GM18867 (cell line): ENCODE results near the gene CDC42EP4.
A peak's percentile ranks its signal among the peaks of the same experiment; 100 is the strongest.

ENCODE experiments used
- ATAC-seq: cut with Tn5 transposase; IDR thresholded peaks from one replicate; pipeline ENCODE4 v1.9.1; 2021; ENCODE audit warnings: mild to moderate bottlenecking, moderate library complexity; ENCODE audit not compliant: unreplicated experiment

Gene CDC42EP4, protein sequence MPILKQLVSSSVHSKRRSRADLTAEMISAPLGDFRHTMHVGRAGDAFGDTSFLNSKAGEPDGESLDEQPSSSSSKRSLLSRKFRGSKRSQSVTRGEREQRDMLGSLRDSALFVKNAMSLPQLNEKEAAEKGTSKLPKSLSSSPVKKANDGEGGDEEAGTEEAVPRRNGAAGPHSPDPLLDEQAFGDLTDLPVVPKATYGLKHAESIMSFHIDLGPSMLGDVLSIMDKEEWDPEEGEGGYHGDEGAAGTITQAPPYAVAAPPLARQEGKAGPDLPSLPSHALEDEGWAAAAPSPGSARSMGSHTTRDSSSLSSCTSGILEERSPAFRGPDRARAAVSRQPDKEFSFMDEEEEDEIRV

DNA sequence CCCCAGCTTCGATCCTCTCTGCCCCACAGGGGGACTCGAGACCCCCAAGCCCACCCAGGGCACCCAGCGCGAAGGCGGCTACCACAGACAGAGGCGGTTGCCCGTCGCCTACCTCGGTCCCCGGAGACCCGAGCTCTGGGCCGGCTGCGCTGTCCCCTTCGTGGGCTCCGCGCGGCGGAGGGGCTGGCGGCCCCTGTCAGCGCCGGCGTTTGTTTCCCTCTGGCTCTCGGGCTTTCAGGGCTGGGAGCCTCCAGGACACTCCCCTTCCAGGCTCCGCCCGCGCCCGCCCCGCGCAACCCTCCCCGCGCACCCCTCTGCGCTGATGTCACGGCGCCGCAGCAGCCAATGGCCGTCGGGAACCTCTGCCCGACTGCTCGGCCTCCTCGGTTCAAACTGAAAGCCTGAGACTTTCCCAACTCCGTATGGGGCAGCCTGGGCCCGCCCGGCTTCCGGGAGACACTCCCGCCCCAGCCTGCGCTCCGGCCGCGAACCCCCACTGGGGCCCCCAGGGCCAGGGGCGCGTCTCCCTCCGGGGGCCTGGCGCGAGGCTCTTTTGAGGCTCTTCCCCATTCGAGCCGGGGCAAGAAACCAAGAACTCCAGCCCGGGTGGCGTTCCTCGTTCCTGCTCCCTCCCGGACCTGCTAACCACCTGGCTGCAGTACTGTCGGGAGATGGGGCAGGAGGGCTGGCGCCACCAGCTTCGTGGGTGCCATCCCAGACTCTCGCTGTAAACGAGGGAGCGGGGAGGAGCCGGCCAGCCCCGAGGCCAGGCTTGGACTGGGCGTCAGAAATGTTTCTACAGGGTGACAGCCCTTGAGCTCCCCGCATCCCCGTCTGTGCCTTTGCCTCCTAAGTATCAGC lies at the start of gene CDC42EP4:
Gene CDC42EP4 (minus strand): TSS at position 221 of the 861 bp plus-strand sequence. CDS start 25,501 bp downstream, outside the sequence.
- peak; percentile 90 for ATAC-seq

DNA sequence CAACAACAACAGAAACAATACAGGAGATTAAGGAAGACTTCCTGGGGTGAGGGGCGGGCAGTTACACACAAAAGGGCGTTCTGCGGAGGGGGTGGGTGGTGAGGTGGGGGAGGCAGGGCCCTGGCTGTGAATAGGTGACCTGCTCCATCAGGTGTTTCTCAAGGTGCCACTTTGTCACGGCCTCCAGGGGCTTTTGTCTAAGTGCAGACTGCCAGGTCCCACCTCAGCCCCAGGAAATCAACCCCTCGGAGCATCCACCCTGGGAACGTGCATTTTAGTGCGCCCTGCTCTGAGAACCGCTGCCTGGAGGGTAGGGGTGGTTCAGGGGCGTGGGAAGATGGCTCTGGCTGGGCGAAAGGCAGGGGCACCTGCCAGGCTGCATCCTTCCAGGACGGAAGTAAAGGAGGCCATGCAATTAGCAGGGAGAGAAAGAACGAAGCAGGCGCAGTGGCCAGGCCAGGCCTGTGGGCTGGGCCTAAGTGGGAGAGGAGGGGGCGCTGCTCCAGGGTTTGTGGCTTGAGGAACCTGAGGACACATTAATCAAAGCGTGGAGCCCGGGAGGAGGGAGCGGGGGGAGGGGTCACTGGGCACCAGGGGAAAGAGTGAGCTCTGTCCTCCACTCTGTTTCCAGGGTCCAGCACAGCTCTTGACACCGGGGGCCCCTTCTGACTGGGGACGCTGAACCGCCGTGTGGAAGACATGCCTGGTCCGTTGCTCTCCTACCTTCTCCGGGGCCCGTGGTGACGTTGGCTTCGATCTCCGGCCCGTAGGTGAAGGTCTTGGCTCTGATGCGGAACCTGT lies 49.4 kb upstream of the CDC42EP4 start:
- ATAC-seq = no peak

DNA sequence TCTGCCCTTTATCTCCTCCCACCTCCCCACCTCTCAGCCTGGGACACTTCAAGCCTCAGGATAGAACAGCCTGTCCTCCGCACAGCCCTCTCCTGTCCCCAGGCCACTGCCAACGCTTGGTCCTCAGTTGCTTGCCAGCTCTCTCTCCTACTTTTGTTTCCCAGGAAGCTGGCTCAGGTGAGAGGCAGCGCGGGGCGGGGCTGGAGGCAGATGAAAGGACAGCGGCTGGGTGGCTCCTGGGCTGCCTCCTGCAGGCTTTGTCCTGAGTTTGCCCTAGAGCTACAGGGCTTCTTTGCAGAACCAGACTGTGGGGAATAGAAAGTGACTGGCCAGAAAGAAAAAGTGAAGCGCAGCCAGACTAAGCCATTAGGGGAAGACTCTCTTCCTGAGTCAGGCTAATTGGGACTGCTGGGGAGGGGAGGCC lies 48.2 kb upstream of the CDC42EP4 start:
- no peak for ATAC-seq

DNA sequence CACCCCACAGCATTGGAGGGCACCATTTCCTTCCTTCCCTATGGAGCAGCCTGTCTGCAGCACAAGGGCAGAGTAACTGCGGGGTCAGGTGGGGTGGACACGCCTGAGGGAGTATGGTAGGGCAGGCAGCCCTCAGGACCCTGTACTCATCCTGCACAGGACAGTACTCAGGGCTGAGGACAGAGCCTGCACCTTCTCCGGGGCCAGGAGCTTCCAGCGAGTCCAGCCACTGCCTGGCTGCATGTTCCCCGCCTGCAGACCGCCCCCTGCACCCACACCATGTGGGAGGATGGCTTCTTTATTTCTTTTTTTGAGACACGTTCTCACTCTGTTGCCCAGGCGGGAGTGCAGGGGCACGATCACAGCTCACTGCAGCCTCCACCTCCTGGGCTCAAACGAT lies 47.6 kb upstream of the CDC42EP4 start:
- no peak for ATAC-seq

DNA sequence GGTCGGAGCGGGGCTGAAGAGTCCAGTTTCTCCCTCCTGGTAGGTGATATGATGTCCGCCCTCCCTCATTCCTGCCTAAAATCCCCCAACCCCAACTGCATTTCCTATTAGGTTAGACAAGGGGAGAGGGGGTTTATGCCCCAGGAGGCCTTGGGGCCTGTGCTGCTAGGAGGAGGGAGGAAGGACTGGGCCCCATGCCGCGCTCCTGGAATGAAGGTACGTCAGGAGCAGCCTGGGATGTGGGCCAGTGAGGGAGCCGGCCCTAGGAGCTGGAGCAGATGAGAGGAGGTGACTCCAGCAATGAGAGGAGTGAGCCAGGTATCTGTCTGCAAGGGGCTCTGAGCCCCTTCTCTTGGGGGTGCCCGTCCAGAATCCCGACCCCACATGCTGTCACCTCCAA lies 46.9 kb upstream of the CDC42EP4 start:
- no peak for ATAC-seq

DNA sequence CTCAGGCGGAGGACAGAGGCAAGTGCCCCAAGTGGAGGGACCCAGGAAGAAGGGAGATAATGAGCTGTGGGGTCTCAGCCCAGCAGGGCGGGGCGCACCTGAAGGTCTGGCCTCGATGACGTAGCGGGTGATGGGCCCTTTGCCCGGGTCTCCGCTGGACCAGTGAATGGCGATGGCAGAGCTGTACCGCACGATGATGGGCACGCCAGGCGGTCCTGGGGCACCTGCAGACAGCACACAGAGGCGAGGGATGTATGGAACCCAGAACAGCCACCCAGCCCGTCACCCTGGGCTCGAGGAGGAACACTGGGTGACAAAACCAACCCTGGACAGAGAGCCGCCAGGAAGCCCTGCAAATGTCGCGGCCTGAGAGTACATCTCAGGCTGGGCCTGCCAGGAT lies 46.2 kb upstream of the CDC42EP4 start:
- no peak for ATAC-seq

DNA sequence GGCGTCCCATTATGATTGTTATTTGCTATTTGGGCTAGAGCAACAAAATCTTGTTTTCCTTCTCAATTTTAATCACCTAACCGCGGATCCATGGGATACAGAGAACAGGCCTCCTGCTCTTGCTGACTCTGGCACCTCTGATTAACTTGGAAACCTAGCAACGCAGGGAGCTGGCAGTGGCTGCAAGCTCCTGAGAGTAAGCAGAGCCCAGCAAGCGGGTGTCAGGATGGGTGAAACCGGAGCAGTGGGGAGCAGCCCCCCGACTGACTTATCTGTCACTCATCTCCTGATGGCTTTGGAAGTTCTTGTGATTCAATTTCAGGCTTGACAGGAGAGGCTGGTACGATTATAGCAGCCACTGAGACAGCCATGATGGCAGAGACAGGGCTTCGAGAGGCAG lies 45.5 kb upstream of the CDC42EP4 start:
- no peak for ATAC-seq

DNA sequence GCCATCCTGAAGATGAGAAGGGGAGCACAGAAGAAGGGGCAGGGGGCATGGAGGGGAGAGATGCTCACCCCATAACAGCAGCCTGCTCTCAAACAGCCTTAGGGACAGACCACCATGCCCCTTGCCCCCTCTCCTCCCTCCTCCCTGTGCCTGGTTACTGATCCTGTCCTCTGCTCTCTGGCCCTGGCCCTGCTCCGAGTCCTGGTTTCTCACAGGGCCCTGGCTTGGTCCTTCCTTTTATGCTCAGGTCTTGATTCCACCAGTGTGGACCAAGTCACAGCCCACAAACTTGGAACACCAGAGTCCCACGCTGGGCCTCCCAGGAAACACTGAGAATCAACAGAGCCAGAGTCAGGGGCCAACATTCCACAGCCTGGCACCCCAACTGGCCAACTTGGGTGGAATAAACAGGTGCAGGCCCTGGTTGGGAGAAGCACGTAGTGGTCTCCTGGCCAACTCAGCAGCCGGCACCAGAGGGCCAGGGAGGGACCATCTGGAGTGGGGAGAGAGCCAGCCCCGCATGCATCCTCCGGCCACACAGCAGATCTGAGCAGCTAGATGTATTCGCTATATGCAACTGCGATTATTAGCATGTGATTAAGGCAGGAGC lies 44.9 kb upstream of the CDC42EP4 start:
- no peak for ATAC-seq

DNA sequence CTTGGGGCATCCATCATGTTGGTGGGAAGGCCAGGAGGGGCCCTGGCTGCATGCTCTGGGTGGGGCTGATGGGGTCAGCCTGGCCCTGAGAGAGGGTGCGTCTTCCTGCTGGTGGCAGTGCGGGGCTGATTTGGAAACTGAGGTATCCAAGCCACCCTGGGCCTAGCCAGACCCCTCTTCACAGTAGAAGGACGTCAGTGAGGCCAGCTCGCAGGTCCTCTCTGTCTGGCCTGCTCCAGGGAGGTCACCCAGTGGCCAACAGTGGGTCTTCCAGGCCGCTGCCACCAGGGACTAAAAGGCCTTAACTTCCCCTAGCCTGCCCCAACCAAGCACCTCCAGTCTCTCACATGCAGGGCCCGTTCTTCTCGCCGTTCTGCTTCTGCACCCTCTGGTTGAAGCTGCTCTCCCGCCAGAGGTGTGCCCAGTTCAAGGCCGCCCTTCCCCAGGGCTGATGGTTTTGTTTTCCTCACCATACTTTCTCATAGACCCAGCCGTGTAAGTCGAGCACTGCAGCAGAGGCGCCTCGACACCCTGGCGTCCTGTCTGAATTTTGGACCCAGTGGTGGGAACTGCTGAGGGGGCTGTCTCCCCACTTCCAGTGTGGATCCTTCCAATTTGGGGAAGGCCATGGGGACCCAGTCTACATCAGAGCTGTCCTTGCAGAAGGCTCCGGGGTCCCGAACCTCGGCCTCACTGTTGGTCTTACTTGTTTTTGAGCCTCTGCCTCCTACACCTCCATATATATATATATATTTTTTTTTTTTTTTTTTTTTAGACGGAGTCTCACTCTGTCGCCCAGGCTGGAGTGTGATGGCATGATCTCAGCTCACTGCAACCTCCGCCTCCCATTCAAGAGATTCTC lies 42.9 kb upstream of the CDC42EP4 start:
- no peak for ATAC-seq

DNA sequence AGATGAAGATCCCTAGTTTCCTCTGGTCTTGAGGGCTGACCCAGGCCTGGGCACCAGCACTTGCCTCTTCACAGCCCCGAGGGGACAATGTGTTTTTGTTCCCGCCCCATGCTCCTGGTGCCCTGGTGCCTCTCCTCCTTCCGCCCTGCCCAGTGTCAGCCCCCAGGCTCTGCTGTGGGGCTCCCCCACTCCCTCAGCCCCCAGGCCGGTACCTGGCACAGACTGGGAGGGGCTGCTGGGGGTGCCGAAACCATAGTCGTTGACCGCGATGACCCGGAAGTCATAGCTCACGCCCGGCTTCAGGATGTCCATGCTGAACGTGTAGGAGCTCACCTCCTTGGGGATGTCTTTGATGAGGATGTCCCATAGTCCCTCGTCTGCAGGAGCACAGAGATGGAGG lies 40.5 kb upstream of the CDC42EP4 start:
- ATAC-seq = no peak

DNA sequence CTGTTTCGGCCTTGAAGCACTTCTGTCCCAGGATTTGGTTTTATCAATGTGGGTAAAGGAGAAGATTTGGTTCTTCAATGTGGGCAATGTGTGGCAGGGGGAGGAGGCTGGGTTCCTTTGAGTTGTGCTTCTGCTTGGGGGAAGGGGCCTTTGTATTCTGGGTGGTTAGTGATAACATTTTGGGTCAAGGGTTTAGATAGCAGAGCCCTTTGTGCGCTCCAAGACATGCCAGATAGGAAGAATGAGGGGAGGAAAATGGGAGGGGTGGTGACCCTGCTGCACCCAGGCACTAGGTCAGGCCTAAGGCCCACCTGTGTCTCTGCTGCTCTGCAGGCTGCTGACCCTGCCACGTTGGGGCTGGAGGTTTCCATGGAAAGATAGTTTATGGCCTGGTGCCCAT lies 40.0 kb upstream of the CDC42EP4 start:
- ATAC-seq = no peak

DNA sequence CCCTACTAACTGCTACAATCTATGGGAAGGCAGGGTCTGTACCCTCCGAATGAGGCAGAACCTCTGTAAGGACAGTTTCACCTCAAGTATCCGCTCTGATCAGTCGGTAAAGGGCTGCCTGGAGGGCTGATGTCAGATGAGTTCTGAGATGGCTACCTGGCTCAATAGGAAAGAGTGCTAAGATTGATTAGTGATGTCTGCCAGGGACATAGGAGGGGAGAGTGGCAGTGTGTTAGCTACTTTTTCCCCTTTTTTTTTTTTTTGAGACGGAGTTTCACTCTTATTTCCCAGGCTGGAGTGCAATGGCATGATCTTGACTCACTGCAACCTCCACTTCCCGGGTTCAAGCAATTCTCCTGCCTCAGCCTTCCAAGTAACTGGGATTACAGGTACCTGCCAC lies 39.1 kb upstream of the CDC42EP4 start:
- ATAC-seq = no peak

DNA sequence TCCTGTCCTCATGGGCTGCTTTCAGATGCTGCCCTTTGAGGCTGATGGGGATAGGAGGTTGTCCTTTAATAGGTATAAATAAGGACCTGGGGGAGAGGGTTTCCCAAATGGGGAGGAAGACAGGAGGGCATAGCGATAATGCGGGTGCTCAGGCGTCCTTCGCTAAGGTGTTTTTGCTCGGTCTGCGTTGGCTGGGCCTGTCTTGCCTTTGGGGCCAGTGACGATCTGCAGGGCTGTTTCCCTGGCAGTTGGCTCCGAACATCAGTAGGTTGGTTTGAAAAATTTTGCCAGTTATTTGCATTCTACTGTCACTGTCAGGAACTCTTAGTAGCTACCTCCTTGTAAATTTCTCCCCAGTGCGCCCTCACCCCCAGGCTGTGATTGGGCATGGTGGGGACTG lies 37.8 kb upstream of the CDC42EP4 start:
- no peak for ATAC-seq

DNA sequence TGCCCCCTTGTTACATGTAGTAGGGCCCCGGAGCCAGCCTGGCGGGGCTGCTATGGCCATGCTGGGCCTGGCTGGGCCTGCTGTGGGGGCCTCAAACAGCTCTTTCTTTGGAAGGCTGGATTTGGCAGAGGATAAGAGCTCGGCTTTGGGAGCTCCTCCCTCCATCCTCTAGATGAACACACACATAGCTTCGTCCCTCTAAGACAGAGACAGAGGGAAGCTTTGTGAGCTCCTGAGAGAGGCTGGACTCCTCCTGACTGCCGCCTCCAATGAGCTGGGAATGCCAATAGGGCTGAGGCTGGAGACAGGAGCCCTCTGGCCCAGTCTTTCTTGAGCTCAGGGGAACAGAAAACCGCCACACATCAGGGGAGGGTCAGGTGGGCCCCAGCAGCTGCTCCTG lies 37.3 kb upstream of the CDC42EP4 start:
- no peak for ATAC-seq

DNA sequence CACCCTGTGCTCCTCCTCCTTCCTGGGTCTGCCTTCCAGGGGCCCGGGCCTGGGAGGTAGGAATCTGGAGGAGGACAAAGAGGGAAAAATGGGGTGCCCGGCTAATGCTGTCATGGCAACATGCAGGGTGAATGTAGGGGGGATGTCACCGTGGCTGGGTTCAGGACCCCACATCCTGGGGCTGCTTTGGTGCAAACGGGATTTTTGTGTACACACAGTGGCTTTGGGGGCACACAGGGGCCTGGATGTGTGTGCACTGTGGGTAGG lies 37.0 kb upstream of the CDC42EP4 start:
- ATAC-seq = no peak

DNA sequence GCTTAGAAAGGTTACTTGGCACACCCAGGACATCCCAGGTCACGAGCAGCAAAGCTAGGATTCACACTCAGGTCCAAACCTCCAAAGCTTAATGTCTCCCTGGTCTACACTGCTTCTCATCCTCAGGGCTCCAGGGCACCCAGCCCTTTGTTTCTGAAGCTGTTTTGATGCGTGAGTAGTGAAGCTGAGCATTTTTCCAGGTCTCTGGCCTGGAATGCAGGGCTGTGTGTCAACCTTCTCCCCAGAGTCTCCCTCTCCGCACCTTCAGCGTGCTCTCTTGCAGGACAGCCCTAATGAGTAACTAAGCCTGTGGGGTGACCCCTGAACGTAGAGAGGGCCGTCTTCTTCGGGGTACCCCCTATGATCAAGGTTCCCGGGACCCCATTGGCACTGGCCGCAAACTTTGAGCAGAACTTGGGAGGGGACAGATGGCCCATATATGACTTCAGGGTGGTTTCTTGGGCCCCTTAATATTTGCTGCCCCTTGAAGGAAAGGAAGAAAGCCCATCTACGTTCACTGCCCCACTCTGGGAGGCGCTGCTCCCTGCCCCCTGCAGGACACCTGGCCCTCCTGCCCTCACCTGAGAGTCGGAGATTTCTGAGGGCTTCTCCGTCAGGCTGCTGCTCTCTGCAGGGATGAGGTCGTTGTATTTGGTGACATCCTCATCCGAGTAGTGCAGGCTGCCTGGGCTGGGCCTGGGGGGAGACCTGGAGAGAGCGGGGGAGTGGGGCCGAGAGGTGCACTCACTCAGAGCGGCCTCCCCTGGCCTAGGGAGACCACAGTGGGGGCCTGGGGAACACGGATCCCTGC lies 36.4 kb upstream of the CDC42EP4 start:
- ATAC-seq = no peak

DNA sequence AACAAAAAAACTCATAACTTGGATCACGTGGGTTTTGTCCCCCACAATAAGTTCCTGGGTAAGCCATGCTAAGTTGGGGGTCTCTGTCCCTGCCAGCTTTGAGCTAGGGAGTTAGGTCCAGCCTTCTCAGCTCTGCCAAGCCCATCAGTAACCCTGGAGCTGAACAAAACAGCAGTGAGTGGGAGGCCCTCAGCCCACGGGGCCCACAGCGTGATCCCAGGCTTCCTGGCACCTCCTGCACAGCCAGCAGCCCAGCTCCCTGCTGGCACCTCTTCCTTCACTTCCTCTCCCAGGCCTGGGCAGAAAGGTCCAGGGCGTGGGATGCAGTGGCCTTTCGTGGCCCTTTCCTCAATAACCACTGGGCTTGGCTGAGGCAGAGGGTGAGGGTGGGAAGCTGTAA lies 35.5 kb upstream of the CDC42EP4 start:
- no peak for ATAC-seq

DNA sequence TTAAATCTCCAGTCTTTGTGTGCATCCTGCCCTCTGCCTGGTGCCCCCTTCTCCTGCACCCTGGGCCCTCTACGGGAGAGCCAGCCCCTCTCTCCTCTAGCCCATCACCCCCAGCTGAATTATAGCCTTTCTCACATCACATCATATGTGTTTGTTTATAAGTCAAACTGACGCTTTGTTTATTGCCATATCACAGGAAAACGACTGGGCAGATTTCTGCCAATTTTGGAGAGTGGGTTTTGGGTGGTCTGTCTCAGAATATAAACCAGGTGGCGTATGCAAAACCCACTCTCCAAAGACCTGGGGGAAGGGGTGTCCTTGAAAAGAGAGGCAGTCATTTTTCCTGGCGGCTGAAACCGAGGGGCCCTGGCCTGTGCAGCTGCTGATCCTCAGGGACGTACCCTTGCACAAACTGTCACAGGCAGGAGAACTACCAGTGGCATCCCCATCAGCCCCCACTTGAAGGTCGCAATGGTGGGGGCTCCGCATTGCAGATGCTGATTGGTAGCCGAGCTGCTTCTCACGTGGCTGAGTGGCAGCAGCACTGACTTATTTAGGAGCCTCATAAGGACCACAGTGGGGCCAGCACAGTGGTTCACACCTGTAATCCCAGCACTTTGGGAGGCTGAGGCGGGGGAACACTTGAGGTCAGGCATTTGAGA lies 34.8 kb upstream of the CDC42EP4 start:
- ATAC-seq = no peak
